H7 (cell line): Measurements from ENCODE around the gene PLA2G12B. TPM values are rescaled to one million over a fixed set of nuclear protein-coding genes. Genes with fewer than 3 reads are reported as not detected.

Experiments used
- DNase-seq: peaks from one replicate; pipeline ENCODE4 v3.0.0; 2012
- H3K27me3 ChIP-seq: 2 replicates; pipeline ENCODE4 v1.6.0; 2011; ENCODE audit warnings: mild to moderate bottlenecking, low read length; ENCODE audit not compliant: control insufficient read depth, insufficient read depth
- H3K36me3 ChIP-seq: replicated peaks from 2 replicates; pipeline ENCODE4 v1.5.1; 2011; ENCODE audit warnings: low read length; ENCODE audit not compliant: control insufficient read depth, insufficient read depth
- H3K4me3 ChIP-seq: 2 replicates; pipeline ENCODE4 v1.5.1; 2011; ENCODE audit warnings: low read depth, mild to moderate bottlenecking, control low read depth, low read length, moderate library complexity; ENCODE audit not compliant: insufficient read depth
- total RNA-seq: library from RNA; depleted of rRNA; stranded (reverse); fragments of >200 nt; shearing (Covaris generic); gene quantifications from 2 replicates; pipeline ENCODE4 v1.2.3, GENCODE V29; 2014; rRNA removed

PLA2G12B gene
- total RNA-seq, 1 experiment from 2014 or later: 0.14 TPM

DNA sequence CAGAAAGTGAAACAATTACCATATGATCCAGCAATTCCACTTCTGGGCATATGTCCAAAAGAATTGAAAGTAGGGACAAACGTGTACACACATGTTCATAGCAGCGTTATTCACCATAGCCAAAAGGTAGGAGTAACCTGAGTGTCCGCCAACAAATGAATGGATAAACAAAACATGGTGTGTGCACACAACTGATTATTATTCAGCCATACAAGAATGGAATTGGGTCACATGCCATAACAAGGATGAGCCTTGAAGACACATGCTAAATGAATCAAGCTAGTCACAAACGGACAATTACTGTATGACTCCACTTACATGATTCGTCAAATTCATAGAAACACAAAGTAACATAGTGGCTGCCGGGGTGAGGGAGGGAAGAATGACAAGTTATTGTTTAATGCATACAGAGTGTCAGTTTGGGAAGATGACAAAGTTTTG lies 65.2 kb downstream of the PLA2G12B start:
- H3K36me3 ChIP-seq: no peaks in the 10 kb centered on the region; the same call in none of the 2 replicates
- no peak for DNase-seq
- H3K4me3 ChIP-seq: no peak overlapping the region
- H3K27me3 ChIP-seq: no peaks in the 10 kb centered on the region

DNA sequence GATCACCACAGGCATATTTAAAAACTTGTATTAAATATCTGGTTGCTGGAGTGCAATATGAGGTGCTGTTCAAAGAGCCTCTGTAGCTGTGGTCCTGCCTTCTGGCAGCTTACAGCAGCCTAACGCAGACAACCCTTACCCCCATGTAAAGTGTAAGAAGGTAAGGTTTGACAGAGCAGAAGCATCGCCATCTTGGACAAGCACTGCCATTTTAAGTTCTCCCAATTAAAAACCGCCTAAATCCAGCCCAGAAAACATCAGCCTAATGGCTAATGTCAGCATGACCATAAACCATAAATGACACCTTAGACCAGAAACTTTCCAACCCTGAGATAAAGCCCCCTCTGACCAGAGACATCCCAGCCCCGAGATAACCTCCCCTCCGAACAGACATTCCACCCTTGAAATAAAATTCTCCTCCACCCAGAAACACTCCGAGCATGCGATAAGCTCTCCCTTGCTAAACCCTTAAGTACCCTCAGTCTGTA lies 66.4 kb downstream of the PLA2G12B start:
- H3K27me3 ChIP-seq: no peaks in the 10 kb centered on the region
- H3K4me3 ChIP-seq: no peak overlapping the region
- DNase-seq: no peak
- H3K36me3 ChIP-seq: no peaks in the 10 kb centered on the region; the same call in none of the 2 replicates

DNA sequence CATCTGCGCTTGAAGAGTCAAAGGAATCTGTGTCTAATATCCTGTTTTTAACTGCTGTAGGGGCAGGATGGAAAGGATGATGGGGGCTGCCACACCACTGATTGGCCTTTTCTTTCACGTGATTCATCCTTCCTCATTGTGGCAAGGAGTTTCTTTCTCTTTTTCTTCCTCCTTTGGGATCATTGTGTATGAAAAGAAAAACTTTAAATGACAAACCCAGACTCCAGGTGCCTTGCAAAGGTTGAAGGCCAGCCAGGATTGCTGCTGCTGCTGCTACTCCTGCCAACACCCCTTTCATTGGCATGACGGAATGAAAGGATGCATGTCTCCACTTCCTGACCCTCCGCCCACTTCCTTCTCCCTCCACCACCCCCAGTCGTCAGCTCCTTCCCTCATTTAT lies 67.6 kb downstream of the PLA2G12B start:
- peak; percentile 40 for DNase-seq
- Histone ChIP-seq H3K36me3 (no peaks in the 10 kb centered on the region; the same call in none of the 2 replicates), H3K27me3 (no peaks in the 10 kb centered on the region), H3K4me3 (no peak overlapping the region)

DNA sequence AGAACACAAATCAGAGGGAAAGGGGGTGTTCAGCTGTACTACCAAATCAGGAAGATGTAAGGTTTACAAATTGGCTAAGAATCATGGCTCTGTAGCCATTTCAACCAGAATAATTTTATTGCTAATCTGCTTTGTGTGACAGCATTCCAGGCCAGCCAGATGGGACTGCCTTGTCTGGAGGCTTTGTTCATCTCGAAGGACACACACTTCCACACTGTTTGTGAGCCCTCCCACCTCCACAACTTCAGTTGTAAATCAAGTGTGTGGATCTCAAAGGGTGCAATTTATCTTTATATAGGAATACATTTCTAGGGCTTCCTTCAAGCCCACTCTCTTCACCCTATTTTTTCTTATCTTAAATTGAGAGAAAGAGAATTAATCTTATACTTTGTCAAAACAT lies 68.0 kb downstream of the PLA2G12B start:
- Histone ChIP-seq H3K4me3 (no peak overlapping the region), H3K27me3 (no peaks in the 10 kb centered on the region), H3K36me3 (no peaks in the 10 kb centered on the region; the same call in none of the 2 replicates)
- DNase-seq: no peak

DNA sequence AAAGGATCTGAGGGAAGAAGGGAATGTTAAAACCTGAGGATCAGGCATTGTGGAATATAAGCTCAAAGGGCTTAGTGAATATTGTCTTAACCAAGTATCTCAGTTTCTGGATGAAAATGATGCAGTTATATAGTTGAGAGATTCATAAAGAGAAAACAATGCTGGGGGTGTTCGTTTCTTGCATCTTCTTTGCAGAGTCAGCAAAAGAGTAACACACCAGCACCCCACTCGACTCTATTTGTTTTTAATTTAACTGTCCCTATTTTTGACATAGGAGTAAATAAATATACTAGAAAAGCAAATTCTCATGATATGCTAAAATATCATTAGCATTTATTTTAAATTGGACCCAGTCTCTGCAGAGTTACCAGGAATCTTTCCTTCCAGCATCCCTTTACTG lies 68.7 kb downstream of the PLA2G12B start:
- Histone ChIP-seq H3K27me3 (no peaks in the 10 kb centered on the region), H3K4me3 (no peak overlapping the region)

More for the DNA sequence above, 68.7 kb downstream of the PLA2G12B start:
- no peak for DNase-seq
- no peaks in the 10 kb centered on the region; the same call in none of the 2 replicates for H3K36me3 ChIP-seq

Other genes with a start within 250 kb of the PLA2G12B start
- 0.10 TPM in 1 of 2 replicates, not detected in the other for gene OIT3, start 61.1 kb downstream of the PLA2G12B start, total RNA-seq
- 37.3 and 76.5 TPM in 2 replicates for gene P4HA1, start 142.1 kb upstream of the PLA2G12B start, total RNA-seq
- gene NUDT13, start 155.6 kb upstream of the PLA2G12B start, total RNA-seq: 0.38 and 1.3 TPM in 2 replicates
- 33.7 and 37.1 TPM in 2 replicates for gene ECD, start 213.2 kb upstream of the PLA2G12B start, total RNA-seq
- 14.6 and 15.6 TPM in 2 replicates for gene FAM149B1, start 213.3 kb upstream of the PLA2G12B start, total RNA-seq